HepG2 (cell line): ENCODE measurements around the gene GCN1. TPM values are rescaled to one million over a fixed set of nuclear protein-coding genes. Genes with fewer than 3 reads are reported as not detected.

Experiments
- CHD4 ChIP-seq: fragments of 200-600 bp; sonication (generic); IDR thresholded peaks from 2 replicates; pipeline ENCODE4 v1.7.0; 2017; ENCODE audit warnings: mild to moderate bottlenecking, low read length, borderline replicate concordance
- FOXA1 ChIP-seq, 2 experiments: fragments of 450-650 bp in 1 of 2; sonication (generic) in 1 of 2; formaldehyde crosslinking in 1 of 2; IDR thresholded peaks; 2 replicates each; pipeline versions ENCODE4 v1.4.0 to v1.6.1; 2016 to 2020; ENCODE audit warnings: missing genetic modification reagents in 1 of 2
- HHEX ChIP-seq: IDR thresholded peaks from 2 replicates; pipeline ENCODE4 v1.6.1; 2016; ENCODE audit warnings: control low read depth
- IRF2 ChIP-seq: IDR thresholded peaks from 2 replicates; pipeline ENCODE4 v1.6.1; 2018; ENCODE audit warnings: missing genetic modification reagents, missing compliant biosample characterization
- KDM3A ChIP-seq: IDR thresholded peaks from 2 replicates; pipeline ENCODE4 v1.6.1; 2018; ENCODE audit warnings: low read depth, missing compliant biosample characterization
- KMT2A ChIP-seq: sonication (generic); formaldehyde crosslinking; IDR thresholded peaks from 2 replicates; pipeline ENCODE4 v1.4.0; 2020; ENCODE audit warnings: missing genetic modification reagents
- MED1 ChIP-seq: sonication (generic); formaldehyde crosslinking; IDR thresholded peaks from 2 replicates; pipeline ENCODE4 v1.4.0; 2020; ENCODE audit warnings: missing genetic modification reagents
- MEF2D ChIP-seq: sonication (generic); formaldehyde crosslinking; IDR thresholded peaks from 2 replicates; pipeline ENCODE4 v1.5.1; 2020; ENCODE audit warnings: mild to moderate bottlenecking, missing genetic modification reagents
- MXI1 ChIP-seq: IDR thresholded peaks from 3 replicates; pipeline ENCODE4 v1.6.1; 2012; ENCODE audit warnings: low read depth, low read length, inconsistent platforms, borderline replicate concordance
- NONO ChIP-seq, 2 experiments: fragments of 450-650 bp in 1 of 2; sonication (generic) in 1 of 2; formaldehyde crosslinking in 1 of 2; IDR thresholded peaks in 1 of 2; conservative IDR thresholded peaks in 1 of 2; 2 replicates each; pipeline versions ENCODE4 v1.6.1 to v1.8.0; 2017 to 2022; ENCODE audit warnings: mild to moderate bottlenecking in 1 of 2, missing genetic modification reagents in 1 of 2, moderate library complexity in 1 of 2
- PAWR ChIP-seq: sonication (generic); formaldehyde crosslinking; IDR thresholded peaks from 2 replicates; pipeline ENCODE4 v1.4.0; 2020; ENCODE audit warnings: missing genetic modification reagents, mild to moderate bottlenecking, borderline replicate concordance
- POLR2AphosphoS5 ChIP-seq: IDR thresholded peaks from 2 replicates; pipeline ENCODE4 v1.6.1; 2012; ENCODE audit warnings: low read depth, low read length
- RBFOX2 ChIP-seq: fragments of 200-400 bp; formaldehyde crosslinking; IDR thresholded peaks from 2 replicates; pipeline ENCODE4 v1.6.1; 2017; ENCODE audit warnings: low read depth, mild to moderate bottlenecking, low read length
- ZBTB7B ChIP-seq: sonication (generic); formaldehyde crosslinking; IDR thresholded peaks from 2 replicates; pipeline ENCODE4 v1.4.0; 2020; ENCODE audit warnings: missing genetic modification reagents
- ZNF235 ChIP-seq: sonication (generic); formaldehyde crosslinking; IDR thresholded peaks from 2 replicates; pipeline ENCODE4 v1.8.1; 2023; ENCODE audit warnings: mild to moderate bottlenecking, missing genetic modification reagents, borderline replicate concordance
- ZNF350 ChIP-seq: sonication (generic); formaldehyde crosslinking; IDR thresholded peaks from 2 replicates; pipeline ENCODE4 v1.4.0; 2020; ENCODE audit warnings: mild to moderate bottlenecking, low read depth, missing genetic modification reagents, borderline replicate concordance
- ZNF446 ChIP-seq: sonication (generic); formaldehyde crosslinking; IDR thresholded peaks from 2 replicates; pipeline ENCODE4 v1.5.0; 2020; ENCODE audit warnings: mild to moderate bottlenecking, missing genetic modification reagents
- ZNF737 ChIP-seq: sonication (generic); formaldehyde crosslinking; IDR thresholded peaks from 2 replicates; pipeline ENCODE4 v1.5.0; 2020; ENCODE audit warnings: missing genetic modification reagents, mild to moderate bottlenecking, borderline replicate concordance
- ZNF83 ChIP-seq: sonication (generic); formaldehyde crosslinking; IDR thresholded peaks from 2 replicates; pipeline ENCODE4 v1.4.0; 2020; ENCODE audit warnings: missing genetic modification reagents, mild to moderate bottlenecking, borderline replicate concordance
- polyA plus RNA-seq, 8 experiments: library from polyadenylated mRNA; depleted of rRNA in 3 of 8; stranded (reverse) in 7 of 8; unstranded in 1 of 8; fragments of >200 nt; fragmentation: Illumina TruSeq in 4 of 8; extraction: Trizol in 4 of 8; gene quantifications; 2 replicates each; pipeline versions ENCODE4 v1.2.1 to v1.2.3, GENCODE V29; 2011 to 2016; ENCODE audit warnings: low read depth in 4 of 8, missing spikeins in 1 of 8, mixed read lengths in 1 of 8; ENCODE audit not compliant: insufficient read depth in 1 of 8
- total RNA-seq, 5 experiments: library from RNA; depleted of rRNA; stranded (reverse); fragments of >200 nt; fragmentation: Illumina TruSeq; extraction: Trizol; gene quantifications; 2 replicates each; pipeline ENCODE4 v1.2.3, GENCODE V29; 2016; ENCODE audit warnings: low read depth in 1 of 5
- TF ChIP-seq, protein P1 (sequence below): sonication (generic); formaldehyde crosslinking; IDR thresholded peaks from 2 replicates; pipeline ENCODE4 v1.4.0; 2020; ENCODE audit warnings: missing genetic modification reagents, borderline replicate concordance
- TF ChIP-seq, protein P2 (sequence below): IDR thresholded peaks from 2 replicates; pipeline ENCODE4 v1.6.1; 2016
- TF ChIP-seq, protein P3 (sequence below): sonication (generic); formaldehyde crosslinking; IDR thresholded peaks from 2 replicates; pipeline ENCODE4 v1.5.1; 2020; ENCODE audit warnings: missing genetic modification reagents, mild to moderate bottlenecking, borderline replicate concordance

GCN1 gene
- total and polyA plus RNA-seq, 2 of the 13 experiments (the other 11 are each of a cell fraction or from before 2014, with no cell fraction given), result 58.2 to 83.0 TPM

DNA sequence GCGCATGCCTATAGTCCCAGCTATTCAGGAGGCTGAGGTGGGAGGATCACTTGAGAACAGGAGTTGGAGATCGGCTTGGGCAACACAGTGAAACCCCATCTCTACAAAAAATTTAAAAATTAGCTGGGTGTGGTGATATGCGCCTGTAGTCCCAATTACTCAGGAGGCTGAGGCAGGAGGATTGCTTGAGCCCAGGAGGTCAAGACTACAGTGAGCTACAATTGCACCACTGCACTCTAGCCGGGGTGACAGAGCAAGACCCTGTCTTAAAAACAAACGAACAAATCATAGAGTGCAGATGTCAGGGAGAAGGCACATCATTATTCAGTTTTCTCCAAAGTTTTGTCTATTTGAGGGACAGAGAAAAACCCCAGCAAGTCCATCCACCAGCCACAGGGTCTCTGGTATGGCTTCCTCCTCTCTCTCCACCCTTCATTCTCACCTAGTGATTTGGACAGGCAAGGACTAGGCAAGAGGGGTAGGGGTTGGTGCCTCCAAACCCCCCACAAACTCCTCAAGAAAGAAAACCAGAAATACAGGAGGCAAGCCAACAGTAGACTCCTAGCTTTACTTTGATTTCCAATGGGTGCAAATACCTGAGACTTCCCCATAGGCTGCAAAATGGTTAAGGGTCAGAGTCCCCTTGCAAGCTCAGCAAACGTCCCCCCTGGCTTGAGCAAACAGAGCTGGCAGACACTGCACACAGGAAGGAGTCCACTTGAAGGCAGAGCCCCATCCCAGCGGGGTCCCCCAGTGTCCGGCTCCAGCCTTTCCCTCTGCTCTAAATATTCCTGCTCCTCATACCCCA, 32.9 kb upstream of the GCN1 start (continued):
- TF ChIP-seq, protein P1, sequence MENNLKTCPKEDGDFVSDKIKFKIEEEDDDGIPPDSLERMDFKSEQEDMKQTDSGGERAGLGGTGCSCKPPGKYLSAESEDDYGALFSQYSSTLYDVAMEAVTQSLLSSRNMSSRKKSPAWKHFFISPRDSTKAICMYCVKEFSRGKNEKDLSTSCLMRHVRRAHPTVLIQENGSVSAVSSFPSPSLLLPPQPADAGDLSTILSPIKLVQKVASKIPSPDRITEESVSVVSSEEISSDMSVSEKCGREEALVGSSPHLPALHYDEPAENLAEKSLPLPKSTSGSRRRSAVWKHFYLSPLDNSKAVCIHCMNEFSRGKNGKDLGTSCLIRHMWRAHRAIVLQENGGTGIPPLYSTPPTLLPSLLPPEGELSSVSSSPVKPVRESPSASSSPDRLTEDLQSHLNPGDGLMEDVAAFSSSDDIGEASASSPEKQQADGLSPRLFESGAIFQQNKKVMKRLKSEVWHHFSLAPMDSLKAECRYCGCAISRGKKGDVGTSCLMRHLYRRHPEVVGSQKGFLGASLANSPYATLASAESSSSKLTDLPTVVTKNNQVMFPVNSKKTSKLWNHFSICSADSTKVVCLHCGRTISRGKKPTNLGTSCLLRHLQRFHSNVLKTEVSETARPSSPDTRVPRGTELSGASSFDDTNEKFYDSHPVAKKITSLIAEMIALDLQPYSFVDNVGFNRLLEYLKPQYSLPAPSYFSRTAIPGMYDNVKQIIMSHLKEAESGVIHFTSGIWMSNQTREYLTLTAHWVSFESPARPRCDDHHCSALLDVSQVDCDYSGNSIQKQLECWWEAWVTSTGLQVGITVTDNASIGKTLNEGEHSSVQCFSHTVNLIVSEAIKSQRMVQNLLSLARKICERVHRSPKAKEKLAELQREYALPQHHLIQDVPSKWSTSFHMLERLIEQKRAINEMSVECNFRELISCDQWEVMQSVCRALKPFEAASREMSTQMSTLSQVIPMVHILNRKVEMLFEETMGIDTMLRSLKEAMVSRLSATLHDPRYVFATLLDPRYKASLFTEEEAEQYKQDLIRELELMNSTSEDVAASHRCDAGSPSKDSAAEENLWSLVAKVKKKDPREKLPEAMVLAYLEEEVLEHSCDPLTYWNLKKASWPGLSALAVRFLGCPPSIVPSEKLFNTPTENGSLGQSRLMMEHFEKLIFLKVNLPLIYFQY (CRISPR knock-in tag), result no peak
- TF ChIP-seq ZNF235 (CRISPR knock-in tag), result no peak
- no peak for TF ChIP-seq ZNF737 (CRISPR knock-in tag)
- no peak for TF ChIP-seq MEF2D (CRISPR knock-in tag)
- TF ChIP-seq, protein P2, sequence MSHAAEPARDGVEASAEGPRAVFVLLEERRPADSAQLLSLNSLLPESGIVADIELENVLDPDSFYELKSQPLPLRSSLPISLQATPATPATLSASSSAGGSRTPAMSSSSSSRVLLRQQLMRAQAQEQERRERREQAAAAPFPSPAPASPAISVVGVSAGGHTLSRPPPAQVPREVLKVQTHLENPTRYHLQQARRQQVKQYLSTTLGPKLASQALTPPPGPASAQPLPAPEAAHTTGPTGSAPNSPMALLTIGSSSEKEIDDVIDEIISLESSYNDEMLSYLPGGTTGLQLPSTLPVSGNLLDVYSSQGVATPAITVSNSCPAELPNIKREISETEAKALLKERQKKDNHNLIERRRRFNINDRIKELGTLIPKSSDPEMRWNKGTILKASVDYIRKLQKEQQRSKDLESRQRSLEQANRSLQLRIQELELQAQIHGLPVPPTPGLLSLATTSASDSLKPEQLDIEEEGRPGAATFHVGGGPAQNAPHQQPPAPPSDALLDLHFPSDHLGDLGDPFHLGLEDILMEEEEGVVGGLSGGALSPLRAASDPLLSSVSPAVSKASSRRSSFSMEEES (CRISPR knock-in tag), result no peak
- TF ChIP-seq ZNF83, result no peak
- no peak; the same call in 1 of the 2 replicates for TF ChIP-seq KMT2A (CRISPR knock-in tag)
- no peak for TF ChIP-seq ZNF446 (CRISPR knock-in tag)
- peak; percentile 63 for TF ChIP-seq MED1 (CRISPR knock-in tag)
- TF ChIP-seq RBFOX2, result peak; percentile 71
- no peak for TF ChIP-seq PAWR (CRISPR knock-in tag)
- TF ChIP-seq HHEX (CRISPR knock-in tag), result no peak
- TF ChIP-seq, protein P3, sequence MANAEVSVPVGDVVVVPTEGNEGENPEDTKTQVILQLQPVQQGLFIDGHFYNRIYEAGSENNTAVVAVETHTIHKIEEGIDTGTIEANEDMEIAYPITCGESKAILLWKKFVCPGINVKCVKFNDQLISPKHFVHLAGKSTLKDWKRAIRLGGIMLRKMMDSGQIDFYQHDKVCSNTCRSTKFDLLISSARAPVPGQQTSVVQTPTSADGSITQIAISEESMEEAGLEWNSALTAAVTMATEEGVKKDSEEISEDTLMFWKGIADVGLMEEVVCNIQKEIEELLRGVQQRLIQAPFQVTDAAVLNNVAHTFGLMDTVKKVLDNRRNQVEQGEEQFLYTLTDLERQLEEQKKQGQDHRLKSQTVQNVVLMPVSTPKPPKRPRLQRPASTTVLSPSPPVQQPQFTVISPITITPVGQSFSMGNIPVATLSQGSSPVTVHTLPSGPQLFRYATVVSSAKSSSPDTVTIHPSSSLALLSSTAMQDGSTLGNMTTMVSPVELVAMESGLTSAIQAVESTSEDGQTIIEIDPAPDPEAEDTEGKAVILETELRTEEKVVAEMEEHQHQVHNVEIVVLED (CRISPR knock-in tag), result no peak
- TF ChIP-seq ZNF350 (CRISPR knock-in tag), result no peak
- TF ChIP-seq MXI1, result no peak
- TF ChIP-seq POLR2AphosphoS5, result peak; percentile 83
- TF ChIP-seq CHD4, result no peak
- peak; percentile 36 for TF ChIP-seq IRF2 (CRISPR knock-in tag)
- peak; percentile 74; the same call in 1 of the 2 replicates for TF ChIP-seq ZBTB7B (CRISPR knock-in tag)
- no peak; the same call in 1 of the 2 replicates for TF ChIP-seq KDM3A (CRISPR knock-in tag)
- TF ChIP-seq FOXA1 (IDR thresholded peaks at IDR 0.05), result no peak
- peak; percentile 82 for TF ChIP-seq FOXA1 (CRISPR knock-in tag; IDR thresholded peaks at IDR 0.05)
- TF ChIP-seq NONO (IDR thresholded peaks at IDR 0.05), result no peak
- no peak for TF ChIP-seq NONO (CRISPR knock-in tag; conservative IDR thresholded peaks at IDR 0.05)
